Mesendoderm (in vitro differentiated cells): ENCODE measurements around the gene VTI1A.

Experiments used
- DNase-seq: peaks from one replicate; pipeline ENCODE4 v3.0.0; 2013
- H2AK5ac ChIP-seq: 2 replicates; pipeline ENCODE4 v1.6.1; 2013; ENCODE audit warnings: low read length, inconsistent platforms
- H2BK120ac ChIP-seq: 2 replicates; pipeline ENCODE4 v1.6.1; 2013; ENCODE audit warnings: low read depth, mild to moderate bottlenecking, low read length, moderate library complexity, mixed read lengths
- H2BK15ac ChIP-seq: replicated peaks from 2 replicates; pipeline ENCODE4 v1.6.1; 2013; ENCODE audit warnings: low read depth, mild to moderate bottlenecking, moderate library complexity
- H2BK5ac ChIP-seq: 2 replicates; pipeline ENCODE4 v1.6.1; 2013; ENCODE audit warnings: low read length, inconsistent platforms
- H3K18ac ChIP-seq: 2 replicates; pipeline ENCODE4 v1.6.1; 2013; ENCODE audit warnings: mild to moderate bottlenecking, low read length, mixed read lengths
- H3K23ac ChIP-seq: one replicate; pipeline ENCODE4 v1.6.1; 2013; ENCODE audit warnings: low read length
- H3K27ac ChIP-seq: 2 replicates; pipeline ENCODE4 v1.5.1; 2013; ENCODE audit warnings: low read depth, mild to moderate bottlenecking, inconsistent platforms, low read length, moderate library complexity
- H3K27me3 ChIP-seq: 2 replicates; pipeline ENCODE4 v1.6.1; 2013; ENCODE audit warnings: low read length, control low read depth, mild to moderate bottlenecking, inconsistent platforms; ENCODE audit not compliant: insufficient read depth, poor library complexity
- H3K36me3 ChIP-seq: 2 replicates; pipeline ENCODE4 v1.6.1; 2013; ENCODE audit warnings: low read length, inconsistent platforms; ENCODE audit not compliant: control insufficient read depth, insufficient read depth
- H3K4ac ChIP-seq: one replicate; pipeline ENCODE4 v1.6.1; 2013; ENCODE audit warnings: low read depth, mild to moderate bottlenecking, low read length, moderate library complexity
- H3K4me1 ChIP-seq: 2 replicates; pipeline ENCODE4 v1.6.1; 2013; ENCODE audit warnings: low read depth, low read length, inconsistent platforms; ENCODE audit not compliant: control insufficient read depth
- H3K4me2 ChIP-seq: 2 replicates; pipeline ENCODE4 v1.6.1; 2013; ENCODE audit warnings: low read length
- H3K4me3 ChIP-seq: 2 replicates; pipeline ENCODE4 v1.5.1; 2013; ENCODE audit warnings: mild to moderate bottlenecking, low read length
- H3K56ac ChIP-seq: one replicate; pipeline ENCODE4 v1.6.1; 2013; ENCODE audit warnings: low read length
- H3K79me1 ChIP-seq: 2 replicates; pipeline ENCODE4 v1.6.1; 2013; ENCODE audit warnings: low read length, inconsistent platforms
- H3K79me2 ChIP-seq: 2 replicates; pipeline ENCODE4 v1.6.1; 2013; ENCODE audit warnings: mild to moderate bottlenecking, low read length; ENCODE audit not compliant: control insufficient read depth, insufficient read depth
- H3K9ac ChIP-seq: 2 replicates; pipeline ENCODE4 v1.6.1; 2013; ENCODE audit warnings: low read length, inconsistent platforms
- H4K5ac ChIP-seq: one replicate; pipeline ENCODE4 v1.6.1; 2013; ENCODE audit warnings: low read length
- H4K8ac ChIP-seq: one replicate; pipeline ENCODE4 v1.6.1; 2013; ENCODE audit warnings: low read depth, mild to moderate bottlenecking, control low read depth, low read length, moderate library complexity
- WGBS: extraction: QIAGEN DNeasy Blood & Tissue Kit; methylation state at CpG from one replicate; pipeline ENCODE4 v1.1.7; 2013; ENCODE audit warnings: low lambda C conversion rate, missing lambda C conversion rate; ENCODE audit not compliant: insufficient coverage; ENCODE audit errors: extremely low coverage; 5-methylcytosine and 5-hydroxymethylcytosine counted together

Gene VTI1A

GRCh38 chr10:112827086-112827485 lies 380.1 kb downstream of the VTI1A start:
- H4K5ac ChIP-seq, result no peak overlapping the region
- no peak overlapping the region for H4K8ac ChIP-seq
- H3K27ac ChIP-seq, result no peak overlapping the region
- H3K79me1 ChIP-seq, result no peaks in the 10 kb centered on the region
- no peak overlapping the region for H3K4me2 ChIP-seq
- no peaks in the 10 kb centered on the region for H3K4me1 ChIP-seq
- no peak overlapping the region for H2BK15ac ChIP-seq
- H3K9ac ChIP-seq, result no peak overlapping the region
- no peak overlapping the region for H3K4me3 ChIP-seq
- no peak overlapping the region for H3K56ac ChIP-seq
- H3K27me3 ChIP-seq, result no peaks in the 10 kb centered on the region
- H2BK120ac ChIP-seq, result no peak overlapping the region
- DNase-seq, result no peak
- H2BK5ac ChIP-seq, result no peak overlapping the region
- no peak overlapping the region for H3K18ac ChIP-seq
- H2AK5ac ChIP-seq, result no peak overlapping the region
- no CpG with 5 or more reads among the region's 14 CpGs for WGBS
- no peaks in the 10 kb centered on the region for H3K79me2 ChIP-seq
- H3K4ac ChIP-seq, result no peak overlapping the region
- no peak overlapping the region for H3K23ac ChIP-seq
- no peaks in the 10 kb centered on the region for H3K36me3 ChIP-seq

GRCh38 chr10:112827951-112828350 lies 380.9 kb downstream of the VTI1A start:
- peaks cover 3% of the 10 kb centered on the region for H3K4me1 ChIP-seq
- H3K4ac ChIP-seq, result no peak overlapping the region
- H3K79me1 ChIP-seq, result no peaks in the 10 kb centered on the region
- no CpG with 5 or more reads among the region's 4 CpGs for WGBS
- H2BK15ac ChIP-seq, result no peak overlapping the region
- no peak overlapping the region for H4K5ac ChIP-seq
- H3K27me3 ChIP-seq, result no peaks in the 10 kb centered on the region
- no peak overlapping the region for H2BK5ac ChIP-seq
- no peak overlapping the region for H2BK120ac ChIP-seq
- H2AK5ac ChIP-seq, result no peak overlapping the region
- no peaks in the 10 kb centered on the region for H3K79me2 ChIP-seq
- H3K36me3 ChIP-seq, result no peaks in the 10 kb centered on the region
- no peak overlapping the region for H3K9ac ChIP-seq
- DNase-seq, result no peak
- H3K18ac ChIP-seq, result no peak overlapping the region
- H3K4me2 ChIP-seq, result no peak overlapping the region
- no peak overlapping the region for H4K8ac ChIP-seq
- H3K4me3 ChIP-seq, result no peak overlapping the region
- no peak overlapping the region for H3K23ac ChIP-seq
- H3K27ac ChIP-seq, result no peak overlapping the region
- no peak overlapping the region for H3K56ac ChIP-seq

DNA sequence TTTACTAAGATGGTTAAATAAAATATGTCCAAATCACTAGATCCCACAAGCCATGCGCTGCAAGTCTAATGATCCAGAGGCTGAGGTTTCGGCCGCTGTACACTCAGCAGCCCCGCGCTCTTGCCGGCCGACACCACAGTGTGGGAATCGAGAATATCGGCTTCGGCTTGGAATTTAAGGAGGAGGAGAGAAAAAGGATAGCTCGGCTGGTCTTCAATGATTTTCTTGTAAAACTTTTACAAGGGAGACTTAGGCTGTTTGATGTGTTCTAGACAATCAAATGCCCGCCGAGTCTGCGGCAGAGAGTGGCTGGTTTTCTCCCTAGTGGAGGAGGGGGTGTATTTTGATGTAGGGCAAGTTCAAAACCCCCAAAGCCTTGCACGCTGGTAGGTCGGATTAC lies 384.8 kb downstream of the VTI1A start:
- Histone ChIP-seq H3K4me3 (no peak overlapping the region), H3K56ac (peak overlapping the region; percentile 12), H2BK5ac (peak overlapping the region; percentile 17), H2BK120ac (no peak overlapping the region), H2AK5ac (no peak overlapping the region), H4K8ac (no peak overlapping the region), H3K36me3 (no peaks in the 10 kb centered on the region), H4K5ac (no peak overlapping the region), H3K18ac (no peak overlapping the region), H3K4me1 (peaks cover 4% of the 10 kb centered on the region), H3K27me3 (no peaks in the 10 kb centered on the region), H3K4ac (no peak overlapping the region), H3K9ac (no peak overlapping the region), H3K4me2 (no peak overlapping the region), H3K23ac (no peak overlapping the region), H3K27ac (no peak overlapping the region), H3K79me1 (no peaks in the 10 kb centered on the region), H3K79me2 (no peaks in the 10 kb centered on the region), H2BK15ac (no peak overlapping the region)
- WGBS, result no CpG with 5 or more reads among the region's 16 CpGs
- DNase-seq, result no peak

GRCh38 chr10:112832361-112832878 lies 385.4 kb downstream of the VTI1A start:
- no peak overlapping the region for H4K8ac ChIP-seq
- H2BK5ac ChIP-seq, result no peak overlapping the region
- no peak overlapping the region for H2BK15ac ChIP-seq
- H3K56ac ChIP-seq, result no peak overlapping the region
- H3K4me2 ChIP-seq, result no peak overlapping the region
- no peaks in the 10 kb centered on the region for H3K36me3 ChIP-seq
- no peak overlapping the region for H3K4me3 ChIP-seq
- no peak overlapping the region for H4K5ac ChIP-seq
- peak overlapping the region; percentile 60 for H3K27ac ChIP-seq
- DNase-seq, result peak; percentile 95
- H2BK120ac ChIP-seq, result no peak overlapping the region
- no peaks in the 10 kb centered on the region for H3K27me3 ChIP-seq
- no peak overlapping the region for H3K9ac ChIP-seq
- peaks cover 4% of the 10 kb centered on the region for H3K4me1 ChIP-seq
- no peaks in the 10 kb centered on the region for H3K79me2 ChIP-seq
- no CpG with 5 or more reads among the region's 7 CpGs for WGBS
- H2AK5ac ChIP-seq, result no peak overlapping the region
- no peak overlapping the region for H3K18ac ChIP-seq
- H3K4ac ChIP-seq, result no peak overlapping the region
- H3K79me1 ChIP-seq, result no peaks in the 10 kb centered on the region
- H3K23ac ChIP-seq, result no peak overlapping the region

DNA sequence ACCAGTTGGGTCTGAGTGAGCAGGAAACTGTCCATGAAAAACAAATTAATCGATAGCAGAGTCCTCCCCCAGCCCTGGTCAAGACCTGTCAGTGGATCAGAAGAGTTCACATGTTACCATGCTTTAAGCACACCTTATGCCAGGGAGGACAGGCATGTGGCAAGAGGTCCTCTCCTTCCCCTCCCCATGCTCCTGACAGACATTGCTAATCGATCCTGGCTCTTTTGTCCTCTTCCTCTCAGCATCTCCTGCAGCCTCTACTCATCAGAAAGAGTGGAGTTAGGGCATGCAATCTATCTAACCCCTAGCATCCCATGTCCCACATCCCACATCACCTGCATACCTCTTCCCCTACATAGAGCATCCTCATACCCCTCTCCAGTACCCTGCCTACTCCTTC lies 385.9 kb downstream of the VTI1A start:
- no peak overlapping the region for H4K5ac ChIP-seq
- no peak for DNase-seq
- H3K23ac ChIP-seq, result no peak overlapping the region
- no peak overlapping the region for H3K27ac ChIP-seq
- H3K4me3 ChIP-seq, result no peak overlapping the region
- no peak overlapping the region for H3K4me2 ChIP-seq
- no peak overlapping the region for H2BK15ac ChIP-seq
- H3K79me1 ChIP-seq, result no peaks in the 10 kb centered on the region
- H4K8ac ChIP-seq, result no peak overlapping the region
- no peak overlapping the region for H2BK5ac ChIP-seq
- H3K56ac ChIP-seq, result no peak overlapping the region
- H3K18ac ChIP-seq, result no peak overlapping the region
- peak overlapping the region; percentile 90 for H2AK5ac ChIP-seq
- no CpG with 5 or more reads among the region's 2 CpGs for whole genome bisulfite sequencing
- peaks cover 4% of the 10 kb centered on the region for H3K4me1 ChIP-seq
- no peaks in the 10 kb centered on the region for H3K36me3 ChIP-seq
- no peaks in the 10 kb centered on the region for H3K79me2 ChIP-seq
- H3K9ac ChIP-seq, result no peak overlapping the region
- no peaks in the 10 kb centered on the region for H3K27me3 ChIP-seq
- H3K4ac ChIP-seq, result no peak overlapping the region
- no peak overlapping the region for H2BK120ac ChIP-seq

- H2BK120ac ChIP-seq, result no peak overlapping the region
- no peaks in the 10 kb centered on the region for H3K79me1 ChIP-seq
- no CpG with 5 or more reads among the region's 8 CpGs for WGBS
- H2BK15ac ChIP-seq, result no peak overlapping the region
- no peak overlapping the region for H3K4me2 ChIP-seq
- no peak overlapping the region for H3K4me3 ChIP-seq
- no peak overlapping the region for H2BK5ac ChIP-seq
- H3K9ac ChIP-seq, result no peak overlapping the region
- H3K4ac ChIP-seq, result no peak overlapping the region
- no peak overlapping the region for H4K8ac ChIP-seq
- H3K27me3 ChIP-seq, result no peaks in the 10 kb centered on the region
- H3K18ac ChIP-seq, result no peak overlapping the region
- H3K36me3 ChIP-seq, result no peaks in the 10 kb centered on the region
- H4K5ac ChIP-seq, result no peak overlapping the region
- no peak overlapping the region for H3K56ac ChIP-seq
- no peak overlapping the region for H2AK5ac ChIP-seq
- H3K27ac ChIP-seq, result no peak overlapping the region
- no peak overlapping the region for H3K23ac ChIP-seq
- no peaks in the 10 kb centered on the region for H3K79me2 ChIP-seq
- no peak for DNase-seq
- peaks cover 11% of the 10 kb centered on the region for H3K4me1 ChIP-seq
Measured at GRCh38 chr10:112834751-112835181, 387.8 kb downstream of the VTI1A start.
